ENCODE results near the gene CDH12. TPM values are rescaled to one million over a fixed set of nuclear protein-coding genes. Genes with fewer than 3 reads are reported as not detected.
A peak's percentile ranks its signal among the peaks of the same experiment; 100 is the strongest.
"Not testable (repeated sequence)": the region's sequence is repeated elsewhere in the genome, so short reads cannot be mapped to it uniquely, and the experiment has no call there.

Gene CDH12
- total and polyA plus RNA-seq, 10 donors, result 0.32 TPM; not detected in 9

- Histone ChIP-seq H3K4me3 (no peak overlapping the region), H3K27me3 (replicated peaks in 1 of 7) (no peaks in the 10 kb centered on the region), H3K9me3 (peaks cover 0 to 7% (median 0%) of the 10 kb centered on the region in 8 donors), H3K27ac (no peak overlapping the region), H3K4me1 (no peaks in the 10 kb centered on the region), H3K36me3 (no peaks in the 10 kb centered on the region)
- no peak for DNase-seq
- intact Hi-C loops (cut with DNase I; ENCODE audit: low total_unique reads), result no loop called here
- 53 to 78% (median 69%) methylated on average over 1 of the region's 1 CpG for WGBS, 5 donors
- no peak for TF ChIP-seq CTCF (IDR thresholded peaks at IDR 0.05 in 8 of 11, conservative IDR thresholded peaks at IDR 0.05 in 3 of 11)
- TF ChIP-seq POLR2AphosphoS5 (IDR thresholded peaks at IDR 0.05), result no peak
- no peak for TF ChIP-seq POLR2A (IDR thresholded peaks at IDR 0.05)
Observed at GRCh38 chr5:22238047-22238446, 615.1 kb downstream of the CDH12 start.

GRCh38 chr5:22226423-22226822, 626.7 kb downstream of the CDH12 start:
- intact Hi-C loops (cut with DNase I; ENCODE audit: low total_unique reads), result no loop called here
- Histone ChIP-seq H3K4me1 (no peaks in the 10 kb centered on the region), H3K27me3 (replicated peaks in 1 of 7) (no peaks in the 10 kb centered on the region), H3K9me3 (no peaks in the 10 kb centered on the region), H3K4me3 (no peak overlapping the region), H3K36me3 (no peaks in the 10 kb centered on the region), H3K27ac (no peak overlapping the region)
- WGBS, 5 donors, result 78 to 95% (median 82%) methylated on average over 2 of the region's 2 CpGs
- no peak for DNase-seq
- TF ChIP-seq POLR2A (IDR thresholded peaks at IDR 0.05) (no peak), POLR2AphosphoS5 (IDR thresholded peaks at IDR 0.05) (no peak), CTCF (IDR thresholded peaks at IDR 0.05 in 8 of 11, conservative IDR thresholded peaks at IDR 0.05 in 3 of 11) (no peak)

GRCh38 chr5:22223079-22223478, 630.1 kb downstream of the CDH12 start:
- no peak overlapping the region for H3K4me3 ChIP-seq
- TF ChIP-seq POLR2A (IDR thresholded peaks at IDR 0.05), result no peak
- no peak for TF ChIP-seq CTCF (IDR thresholded peaks at IDR 0.05 in 8 of 11, conservative IDR thresholded peaks at IDR 0.05 in 3 of 11)
- no peak for TF ChIP-seq POLR2AphosphoS5 (IDR thresholded peaks at IDR 0.05)
- H3K4me1 ChIP-seq, result no peaks in the 10 kb centered on the region
- H3K27ac ChIP-seq, result no peak overlapping the region
- H3K9me3 ChIP-seq, result no peaks in the 10 kb centered on the region
- no peak for DNase-seq
- no peaks in the 10 kb centered on the region for H3K36me3 ChIP-seq
- intact Hi-C loops (cut with DNase I; ENCODE audit: low total_unique reads), result no loop called here
- 76 to 89% (median 85%) methylated on average over 3 of the region's 3 CpGs for whole genome bisulfite sequencing, 5 donors
- no peaks in the 10 kb centered on the region for H3K27me3 ChIP-seq (replicated peaks in 1 of 7)

GRCh38 chr5:22213703-22214495, 639.2 kb downstream of the CDH12 start:
- H3K4me1 ChIP-seq; H3K9me3 ChIP-seq; intact Hi-C loops (cut with DNase I; ENCODE audit: low total_unique reads); H3K27me3 ChIP-seq (replicated peaks in 1 of 7); H3K36me3 ChIP-seq; H3K27ac ChIP-seq; H3K4me3 ChIP-seq: not testable (repeated sequence)
- WGBS, 5 donors, result 47 to 67% (median 62%) methylated on average over 8 to 9 of the region's 11 CpGs
- peak; percentile 45 for DNase-seq

- H3K9me3 ChIP-seq; H3K4me3 ChIP-seq; H3K4me1 ChIP-seq; DNase-seq; H3K36me3 ChIP-seq; intact Hi-C loops (cut with DNase I; ENCODE audit: low total_unique reads); H3K27me3 ChIP-seq (replicated peaks in 1 of 7); H3K27ac ChIP-seq: not testable (repeated sequence)
- WGBS, 5 donors, result 22 to 30% (median 26%) methylated on average over 10 to 20 of the region's 22 CpGs
Observed at GRCh38 chr5:22212254-22212991, 640.7 kb downstream of the CDH12 start.

- H3K4me3 ChIP-seq; H3K4me1 ChIP-seq; H3K36me3 ChIP-seq; H3K9me3 ChIP-seq; intact Hi-C loops (cut with DNase I; ENCODE audit: low total_unique reads); H3K27me3 ChIP-seq (replicated peaks in 1 of 7); H3K27ac ChIP-seq; DNase-seq: not testable (repeated sequence)
- 76 to 86% (median 78%) methylated on average over 2 of the region's 2 CpGs for WGBS, 5 donors
Observed at GRCh38 chr5:22208463-22208862, 644.7 kb downstream of the CDH12 start.

GRCh38 chr5:22188651-22189050, 664.5 kb downstream of the CDH12 start:
- H3K9me3 ChIP-seq; H3K36me3 ChIP-seq; H3K4me1 ChIP-seq; H3K27ac ChIP-seq; DNase-seq; H3K4me3 ChIP-seq; intact Hi-C loops (cut with DNase I; ENCODE audit: low total_unique reads); H3K27me3 ChIP-seq (replicated peaks in 1 of 7): not testable (repeated sequence)
- WGBS, 5 donors, result 80 to 96% (median 81%) methylated on average over 2 of the region's 2 CpGs
